DND-41 (cell line): ENCODE measurements around the gene RNU6-8.

Source experiments
- ATAC-seq: fragments of 200-7000 bp; cut with Tn5 transposase; 3 replicates; pipeline ENCODE4 v1.9.1; 2021; ENCODE audit warnings: low read depth; ENCODE audit not compliant: insufficient read depth
- DNase-seq: peaks from one replicate; pipeline ENCODE4 v3.0.0-alpha.2; 2020
- H2AFZ ChIP-seq: 2 replicates; pipeline ENCODE4 v1.6.0; 2012; ENCODE audit warnings: low read depth, low read length
- H3K27ac ChIP-seq: 2 replicates; pipeline ENCODE4 v1.5.1; 2012; ENCODE audit warnings: low read length, inconsistent platforms
- H3K27me3 ChIP-seq: fragments of 200-600 bp; sonication (generic); 2 replicates; pipeline ENCODE4 v1.6.0; 2012; ENCODE audit warnings: low read length, mild to moderate bottlenecking, inconsistent platforms; ENCODE audit not compliant: insufficient read depth, poor library complexity
- H3K36me3 ChIP-seq: 2 replicates; pipeline ENCODE4 v1.5.1; 2012; ENCODE audit warnings: low read length, inconsistent platforms; ENCODE audit not compliant: insufficient read depth
- H3K4me1 ChIP-seq: 2 replicates; pipeline ENCODE4 v1.5.1; 2012; ENCODE audit warnings: mild to moderate bottlenecking, low read length; ENCODE audit not compliant: insufficient read depth
- H3K4me2 ChIP-seq: 2 replicates; pipeline ENCODE4 v1.6.0; 2012; ENCODE audit warnings: mild to moderate bottlenecking, moderate library complexity, low read length, inconsistent platforms; ENCODE audit not compliant: insufficient read depth
- H3K4me3 ChIP-seq, 2 experiments: fragments of 200-600 bp in 1 of 2; shearing (Covaris generic) in 1 of 2; 2 replicates each; pipeline ENCODE4 v1.5.1; 2012 to 2016; ENCODE audit warnings: inconsistent platforms in 2 of 2, low read length in 2 of 2, mild to moderate bottlenecking in 2 of 2, low read depth in 1 of 2, moderate library complexity in 1 of 2
- H3K79me2 ChIP-seq: 2 replicates; pipeline ENCODE4 v1.6.0; 2012; ENCODE audit warnings: low read length, inconsistent platforms; ENCODE audit not compliant: insufficient read depth
- H3K9ac ChIP-seq: 2 replicates; pipeline ENCODE4 v1.6.0; 2012; ENCODE audit warnings: low read depth, mild to moderate bottlenecking, inconsistent platforms, low read length, moderate library complexity
- H3K9me3 ChIP-seq: 2 replicates; pipeline ENCODE4 v1.5.1; 2012; ENCODE audit warnings: low read length, moderate library complexity, mild to moderate bottlenecking, inconsistent platforms; ENCODE audit not compliant: insufficient read depth, severe bottlenecking
- H4K20me1 ChIP-seq: 2 replicates; pipeline ENCODE4 v1.6.0; 2012; ENCODE audit warnings: low read length; ENCODE audit not compliant: insufficient read depth
- CTCF ChIP-seq: IDR thresholded peaks from 2 replicates; pipeline ENCODE4 v1.5.1; 2012; ENCODE audit warnings: borderline replicate concordance, low read length, moderate library complexity, mild to moderate bottlenecking; ENCODE audit not compliant: poor library complexity, severe bottlenecking; ENCODE audit errors: extremely low read depth
- EZH2 ChIP-seq: IDR thresholded peaks from 3 replicates; pipeline ENCODE4 v1.6.1; 2012; ENCODE audit warnings: borderline replicate concordance, low read depth, mild to moderate bottlenecking, moderate library complexity, low read length, inconsistent platforms; ENCODE audit not compliant: severe bottlenecking

Gene RNU6-8

DNA sequence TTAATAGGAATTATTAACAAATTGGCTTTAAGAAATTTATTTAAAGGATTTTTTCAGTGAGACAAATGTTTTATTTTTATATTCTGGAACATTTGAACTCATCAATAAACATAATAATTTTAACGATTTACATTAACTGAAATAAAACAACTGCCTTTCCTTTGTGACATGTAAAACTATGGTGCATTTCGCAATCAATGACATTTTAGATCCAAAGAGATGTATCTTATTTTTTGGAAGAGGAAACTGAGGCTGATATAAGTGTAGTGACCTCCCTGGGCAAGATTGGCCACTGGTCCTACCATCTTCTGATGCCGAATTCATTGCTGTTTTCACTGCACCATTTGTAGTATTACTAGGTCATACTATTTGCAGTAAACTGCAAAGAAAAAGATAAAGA is 2.5 kb upstream of the RNU6-8 start:
- H2AFZ ChIP-seq = no peak overlapping the region
- ATAC-seq (no peak), DNase-seq (no peak)
- H3K4me3 ChIP-seq = no peak overlapping the region
- no peak overlapping the region for H3K4me2 ChIP-seq
- H3K9ac ChIP-seq = no peak overlapping the region
- H3K36me3 ChIP-seq = no peaks in the 10 kb centered on the region
- H4K20me1 ChIP-seq = no peaks in the 10 kb centered on the region
- peaks cover 36% of the 10 kb centered on the region for H3K27me3 ChIP-seq
- no peak overlapping the region for H3K27ac ChIP-seq
- H3K9me3 ChIP-seq = no peaks in the 10 kb centered on the region
- peaks cover 36% of the 10 kb centered on the region for H3K4me1 ChIP-seq
- H3K79me2 ChIP-seq = no peaks in the 10 kb centered on the region
- TF ChIP-seq CTCF (no peak), EZH2 (no peak)

DNA sequence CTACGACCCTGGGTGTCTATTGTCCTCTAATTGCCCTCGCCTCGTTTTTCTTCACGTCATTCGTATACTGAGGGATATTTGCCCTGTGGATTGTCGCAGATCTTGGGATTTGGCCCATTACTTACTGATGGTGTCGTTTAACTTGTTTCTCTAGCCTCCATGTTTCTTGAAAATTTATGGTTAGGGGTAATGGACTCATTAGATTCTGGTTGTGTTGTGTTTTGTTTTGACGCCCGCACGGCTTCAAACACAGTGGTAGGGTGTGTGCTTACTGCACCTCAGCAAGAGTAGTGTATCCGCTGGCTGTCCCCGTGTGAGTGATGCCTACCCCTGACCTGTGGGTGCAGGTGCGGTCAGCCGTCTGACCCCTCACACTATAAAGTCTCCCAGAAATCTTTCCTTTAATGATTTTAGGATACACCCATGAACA is 874 bp upstream of the RNU6-8 start:
- no peak for DNase-seq

GRCh38 chr14:32202491-32202997 is 525 bp downstream of the RNU6-8 start:
- H3K36me3 ChIP-seq = no peaks in the 10 kb centered on the region
- H3K27ac ChIP-seq = no peak overlapping the region
- peak overlapping the region in 1 of 2 experiments; percentile 63; a peak in 2 of 4 replicates for H3K4me3 ChIP-seq
- peak overlapping the region; percentile 86 for H3K4me2 ChIP-seq
- no peaks in the 10 kb centered on the region for H3K9me3 ChIP-seq
- no peak for DNase-seq
- H3K79me2 ChIP-seq = no peaks in the 10 kb centered on the region
- H3K27me3 ChIP-seq = peaks cover 45% of the 10 kb centered on the region
- no peak for ATAC-seq
- no peaks in the 10 kb centered on the region for H4K20me1 ChIP-seq
- peak overlapping the region; percentile 2; the same call in 1 of the 2 replicates for H2AFZ ChIP-seq
- TF ChIP-seq CTCF (no peak), EZH2 (no peak)
- peaks cover 37% of the 10 kb centered on the region for H3K4me1 ChIP-seq
- peak overlapping the region; percentile 49; the same call in 1 of the 2 replicates for H3K9ac ChIP-seq

More for the DNA sequence above, 874 bp upstream of the RNU6-8 start:
- no peak for ATAC-seq
- TF ChIP-seq EZH2 (no peak), CTCF (no peak)
- Histone ChIP-seq H3K4me2 (peak overlapping the region; percentile 86), H3K4me1 (peaks cover 37% of the 10 kb centered on the region), H2AFZ (peak overlapping the region; percentile 50), H3K27me3 (peaks cover 45% of the 10 kb centered on the region), H3K4me3 (peak overlapping the region in 1 of 2 experiments; percentile 63; a peak in 3 of 4 replicates), H3K9me3 (no peaks in the 10 kb centered on the region), H3K9ac (peak overlapping the region; percentile 49; the same call in 1 of the 2 replicates), H3K79me2 (no peaks in the 10 kb centered on the region), H3K36me3 (no peaks in the 10 kb centered on the region), H4K20me1 (no peaks in the 10 kb centered on the region), H3K27ac (no peak overlapping the region)
